ENCODE results near the gene CCL19.

DNA sequence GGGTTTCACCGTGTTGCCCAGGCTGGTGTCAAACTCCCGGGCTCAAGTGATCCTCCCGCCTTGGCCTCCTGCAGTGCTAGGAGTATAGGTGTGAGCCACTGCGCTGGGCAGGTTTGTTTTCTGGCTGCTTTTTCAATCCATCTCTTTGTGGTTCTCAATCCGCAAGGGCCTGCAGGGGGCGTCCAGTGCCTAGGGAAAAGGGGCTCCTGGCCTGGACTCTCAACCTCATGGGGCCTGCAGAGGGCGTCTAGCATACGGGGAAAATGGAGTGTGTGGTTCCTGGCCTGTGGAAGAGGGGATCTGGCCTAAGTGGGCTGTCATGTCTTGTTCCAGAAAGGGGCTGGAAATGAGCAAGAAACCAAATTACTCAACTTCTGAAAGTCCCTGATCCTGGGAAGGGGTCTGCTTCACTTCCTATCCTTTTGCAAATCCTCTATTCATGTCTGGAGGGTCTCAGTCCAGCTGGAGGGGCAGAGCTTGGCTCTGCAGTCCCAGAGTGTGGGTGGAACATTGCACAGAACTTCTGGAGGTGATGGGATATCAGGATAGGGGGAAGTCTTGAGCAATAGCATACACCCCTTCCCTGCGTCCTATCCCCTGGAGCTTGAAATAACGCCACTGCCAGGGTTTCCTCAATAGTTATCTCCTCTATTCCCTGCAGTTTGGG is 15.9 kb downstream of the CCL19 start:
- TF ChIP-seq, protein P1, sequence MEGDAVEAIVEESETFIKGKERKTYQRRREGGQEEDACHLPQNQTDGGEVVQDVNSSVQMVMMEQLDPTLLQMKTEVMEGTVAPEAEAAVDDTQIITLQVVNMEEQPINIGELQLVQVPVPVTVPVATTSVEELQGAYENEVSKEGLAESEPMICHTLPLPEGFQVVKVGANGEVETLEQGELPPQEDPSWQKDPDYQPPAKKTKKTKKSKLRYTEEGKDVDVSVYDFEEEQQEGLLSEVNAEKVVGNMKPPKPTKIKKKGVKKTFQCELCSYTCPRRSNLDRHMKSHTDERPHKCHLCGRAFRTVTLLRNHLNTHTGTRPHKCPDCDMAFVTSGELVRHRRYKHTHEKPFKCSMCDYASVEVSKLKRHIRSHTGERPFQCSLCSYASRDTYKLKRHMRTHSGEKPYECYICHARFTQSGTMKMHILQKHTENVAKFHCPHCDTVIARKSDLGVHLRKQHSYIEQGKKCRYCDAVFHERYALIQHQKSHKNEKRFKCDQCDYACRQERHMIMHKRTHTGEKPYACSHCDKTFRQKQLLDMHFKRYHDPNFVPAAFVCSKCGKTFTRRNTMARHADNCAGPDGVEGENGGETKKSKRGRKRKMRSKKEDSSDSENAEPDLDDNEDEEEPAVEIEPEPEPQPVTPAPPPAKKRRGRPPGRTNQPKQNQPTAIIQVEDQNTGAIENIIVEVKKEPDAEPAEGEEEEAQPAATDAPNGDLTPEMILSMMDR (IDR thresholded peaks at IDR 0.05 in 8 of 11, conservative IDR thresholded peaks at IDR 0.05 in 3 of 11): peak in 10 of 11 experiments; percentile 17 to 70 (median 59)
- TF ChIP-seq POLR2AphosphoS5 (IDR thresholded peaks at IDR 0.05) (no peak), POLR2A (IDR thresholded peaks at IDR 0.05) (no peak)

All from spleen (tissue), 7 donors.